ENCODE measurements around the gene CDCP1. TPM values are rescaled to one million over a fixed set of nuclear protein-coding genes. Genes with fewer than 3 reads are reported as not detected.

CDCP1 gene
- total RNA-seq, 3 donors from 2014 or later (not counting 1 experiment from before 2014, with no cell fraction given), result 0.38 to 0.61 (median 0.48) TPM

DNA sequence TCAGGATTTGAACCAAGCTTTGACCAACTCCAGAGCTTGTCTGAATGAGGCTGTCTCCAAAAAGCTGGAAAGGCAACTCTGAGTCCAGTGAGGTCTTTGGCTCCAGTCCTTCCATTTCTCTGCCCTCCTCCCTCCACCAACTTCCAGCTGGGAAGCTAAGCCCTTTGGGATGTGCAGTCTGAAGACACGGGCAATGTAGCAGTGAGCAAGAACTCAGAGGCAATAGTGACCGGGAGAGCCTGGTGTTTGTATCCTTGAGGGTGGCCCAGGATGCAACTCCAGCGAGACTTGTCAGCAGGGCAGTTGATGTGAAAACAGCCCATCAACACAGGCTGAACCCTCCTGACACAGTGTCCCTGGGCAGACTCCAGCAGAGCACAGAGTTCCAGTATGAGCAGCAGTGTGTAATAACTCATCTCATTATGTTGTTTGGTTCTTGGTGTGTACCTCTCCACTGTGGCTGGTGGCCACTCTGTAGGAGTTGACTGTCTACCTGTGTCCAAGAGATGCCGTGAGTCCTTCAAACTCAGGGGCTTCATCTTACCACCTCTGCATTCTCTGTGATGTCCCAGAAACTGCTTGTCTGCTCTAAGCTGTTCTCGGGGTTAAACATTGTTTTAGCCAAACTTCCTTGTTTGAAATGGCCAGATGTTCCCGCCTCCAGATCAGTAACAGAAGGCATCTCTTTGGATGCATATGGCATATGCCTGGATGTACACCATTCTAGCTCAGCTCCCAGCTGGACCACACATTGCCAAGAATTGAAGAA, 6.6 kb downstream of the CDCP1 start:
- H3K4me1 Mint-ChIP-seq, result peaks cover 6% of the 10 kb centered on the region in 2 donors
- H3K4me3 Mint-ChIP-seq, result no peak overlapping the region
- Histone ChIP-seq H3K9me3 (ENCODE audit: control insufficient read depth, insufficient read depth, low read length) (no peaks in the 10 kb centered on the region), H3K4me1 (ENCODE audit: control insufficient read depth, insufficient read depth, low read length) (no peaks in the 10 kb centered on the region), H3K4me3 (ENCODE audit: low read length) (no peak overlapping the region), H3K27me3 (ENCODE audit: control insufficient read depth, insufficient read depth, low read length) (no peaks in the 10 kb centered on the region), H3K36me3 (ENCODE audit: control insufficient read depth, insufficient read depth, low read length) (no peaks in the 10 kb centered on the region), H3K27ac (ENCODE audit: low read length) (no peak overlapping the region)
- H3K27ac Mint-ChIP-seq, result no peak overlapping the region
- no peaks in the 10 kb centered on the region for H3K36me3 Mint-ChIP-seq
- DNase-seq, result no peak
- no peak for ATAC-seq
- WGBS (ENCODE audit: insufficient coverage), result 92% methylated on average over 6 of the region's 6 CpGs
- TF ChIP-seq, protein P1, sequence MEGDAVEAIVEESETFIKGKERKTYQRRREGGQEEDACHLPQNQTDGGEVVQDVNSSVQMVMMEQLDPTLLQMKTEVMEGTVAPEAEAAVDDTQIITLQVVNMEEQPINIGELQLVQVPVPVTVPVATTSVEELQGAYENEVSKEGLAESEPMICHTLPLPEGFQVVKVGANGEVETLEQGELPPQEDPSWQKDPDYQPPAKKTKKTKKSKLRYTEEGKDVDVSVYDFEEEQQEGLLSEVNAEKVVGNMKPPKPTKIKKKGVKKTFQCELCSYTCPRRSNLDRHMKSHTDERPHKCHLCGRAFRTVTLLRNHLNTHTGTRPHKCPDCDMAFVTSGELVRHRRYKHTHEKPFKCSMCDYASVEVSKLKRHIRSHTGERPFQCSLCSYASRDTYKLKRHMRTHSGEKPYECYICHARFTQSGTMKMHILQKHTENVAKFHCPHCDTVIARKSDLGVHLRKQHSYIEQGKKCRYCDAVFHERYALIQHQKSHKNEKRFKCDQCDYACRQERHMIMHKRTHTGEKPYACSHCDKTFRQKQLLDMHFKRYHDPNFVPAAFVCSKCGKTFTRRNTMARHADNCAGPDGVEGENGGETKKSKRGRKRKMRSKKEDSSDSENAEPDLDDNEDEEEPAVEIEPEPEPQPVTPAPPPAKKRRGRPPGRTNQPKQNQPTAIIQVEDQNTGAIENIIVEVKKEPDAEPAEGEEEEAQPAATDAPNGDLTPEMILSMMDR (IDR thresholded peaks at IDR 0.05), result no peak
- H3K27me3 Mint-ChIP-seq (ENCODE audit: low read depth in 2 of 2), result peaks cover 11% of the 10 kb centered on the region in 2 donors
- no peaks in the 10 kb centered on the region for H3K9me3 Mint-ChIP-seq
- intact Hi-C loops (cut with micrococcal nuclease), result no loop called here

DNA sequence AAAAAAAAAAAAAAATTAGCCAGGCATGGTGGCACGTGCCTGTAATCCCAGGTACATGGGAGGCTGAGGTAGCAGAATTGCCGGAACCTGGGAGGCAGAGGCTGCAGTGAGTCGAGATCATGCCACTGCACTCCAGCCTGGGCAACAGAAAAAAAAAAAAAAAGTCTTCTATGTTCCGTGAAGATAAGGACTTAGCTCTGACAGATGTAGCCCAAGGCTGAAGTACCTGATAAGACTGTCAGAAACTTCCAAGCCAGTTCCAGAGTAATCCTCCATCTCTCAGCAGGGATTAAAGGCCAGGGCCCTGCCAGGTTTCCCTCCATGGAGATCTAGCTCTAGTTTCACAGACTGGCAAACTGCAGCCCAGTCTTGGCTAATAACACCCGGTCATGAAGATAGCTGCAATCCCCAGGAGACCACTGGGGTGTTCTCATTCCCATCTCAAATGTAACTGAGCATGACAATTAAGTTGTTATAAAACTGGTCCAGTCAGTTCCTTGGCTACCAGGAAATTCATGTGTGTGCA, 8.5 kb downstream of the CDCP1 start:
- Mint-ChIP-seq H3K4me1 (no peaks in the 10 kb centered on the region), H3K9me3 (no peaks in the 10 kb centered on the region), H3K36me3 (no peaks in the 10 kb centered on the region), H3K27ac (no peak overlapping the region), H3K4me3 (no peak overlapping the region), H3K27me3 (ENCODE audit: low read depth in 2 of 2) (peaks cover 0 to 8% of the 10 kb centered on the region in 2 donors)
- no peak for DNase-seq
- WGBS (ENCODE audit: insufficient coverage), result 81% methylated on average over 5 of the region's 5 CpGs
- Histone ChIP-seq H3K4me1 (ENCODE audit: control insufficient read depth, insufficient read depth, low read length) (no peaks in the 10 kb centered on the region), H3K27ac (ENCODE audit: low read length) (no peak overlapping the region), H3K4me3 (ENCODE audit: low read length) (no peak overlapping the region), H3K9me3 (ENCODE audit: control insufficient read depth, insufficient read depth, low read length) (no peaks in the 10 kb centered on the region), H3K36me3 (ENCODE audit: control insufficient read depth, insufficient read depth, low read length) (no peaks in the 10 kb centered on the region), H3K27me3 (ENCODE audit: control insufficient read depth, insufficient read depth, low read length) (no peaks in the 10 kb centered on the region)
- ATAC-seq, result no peak
- TF ChIP-seq, protein P1 (IDR thresholded peaks at IDR 0.05), result no peak
- intact Hi-C loops (cut with micrococcal nuclease), result no loop called here

DNA sequence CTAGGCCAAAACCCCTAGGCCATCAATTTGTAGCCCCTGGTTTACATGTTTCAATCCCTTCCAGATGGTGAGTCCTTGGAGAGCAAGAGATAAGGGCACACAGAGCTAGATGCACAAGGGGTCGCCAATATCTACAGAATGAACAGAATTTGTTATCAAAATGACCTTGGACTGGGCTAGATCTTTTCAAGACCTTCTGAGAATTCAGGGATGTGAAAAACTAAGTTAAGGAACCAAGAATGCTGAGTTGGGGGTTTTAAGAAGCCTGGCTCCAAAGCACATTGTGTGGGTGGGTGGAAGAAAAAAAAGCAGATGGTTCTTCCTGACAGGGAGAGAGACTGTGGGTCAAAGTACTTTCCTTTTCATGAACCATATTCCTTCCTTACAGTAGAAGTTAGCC, 10.2 kb downstream of the CDCP1 start:
- 92% methylated on average over 1 of the region's 1 CpG for whole genome bisulfite sequencing (ENCODE audit: insufficient coverage)
- Mint-ChIP-seq H3K4me1 (no peaks in the 10 kb centered on the region), H3K4me3 (no peak overlapping the region), H3K36me3 (no peaks in the 10 kb centered on the region), H3K27me3 (ENCODE audit: low read depth in 2 of 2) (peaks cover 0 to 7% of the 10 kb centered on the region in 2 donors), H3K27ac (no peak overlapping the region), H3K9me3 (no peaks in the 10 kb centered on the region)
- DNase-seq (no peak), ATAC-seq (no peak)
- TF ChIP-seq, protein P1 (IDR thresholded peaks at IDR 0.05), result no peak
- Histone ChIP-seq H3K27ac (ENCODE audit: low read length) (no peak overlapping the region), H3K9me3 (ENCODE audit: control insufficient read depth, insufficient read depth, low read length) (no peaks in the 10 kb centered on the region), H3K4me1 (ENCODE audit: control insufficient read depth, insufficient read depth, low read length) (no peaks in the 10 kb centered on the region), H3K4me3 (ENCODE audit: low read length) (no peak overlapping the region), H3K27me3 (ENCODE audit: control insufficient read depth, insufficient read depth, low read length) (no peaks in the 10 kb centered on the region), H3K36me3 (ENCODE audit: control insufficient read depth, insufficient read depth, low read length) (no peaks in the 10 kb centered on the region)
- intact Hi-C loops (cut with micrococcal nuclease), result no loop called here

All from natural killer cell (primary cell).